HL-60/S4 (cell line): Measurements from ENCODE around the gene SPRED2.

Source experiments
- in situ Hi-C: fragments of 300-500 bp; cut with MboI; formaldehyde crosslinking; loops from 2 replicates; pipeline ENCODE4 v1.14.3; 2022; ENCODE audit warnings: low sequenced_read_pairs

The SPRED2 gene

DNA sequence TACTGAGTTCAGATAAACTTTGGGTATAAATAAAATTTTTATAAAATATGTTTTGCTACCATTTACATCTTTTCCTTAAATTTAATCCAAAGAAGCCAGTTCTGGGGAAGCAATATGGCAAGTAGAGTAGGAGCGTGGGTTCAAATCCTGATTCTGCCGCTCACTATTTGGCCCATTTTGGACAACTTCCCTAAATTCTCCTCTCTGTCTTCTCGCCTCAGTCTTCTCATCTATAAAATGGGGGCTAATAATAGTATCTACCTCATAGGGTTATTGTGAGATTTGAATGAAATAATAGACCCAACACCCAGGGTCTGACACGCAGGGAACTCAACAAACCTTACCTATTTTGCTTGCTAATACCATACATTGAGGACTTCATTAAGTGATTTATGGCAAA, 145.0 kb downstream of the SPRED2 start:
- in situ Hi-C loops: no loop called here

DNA sequence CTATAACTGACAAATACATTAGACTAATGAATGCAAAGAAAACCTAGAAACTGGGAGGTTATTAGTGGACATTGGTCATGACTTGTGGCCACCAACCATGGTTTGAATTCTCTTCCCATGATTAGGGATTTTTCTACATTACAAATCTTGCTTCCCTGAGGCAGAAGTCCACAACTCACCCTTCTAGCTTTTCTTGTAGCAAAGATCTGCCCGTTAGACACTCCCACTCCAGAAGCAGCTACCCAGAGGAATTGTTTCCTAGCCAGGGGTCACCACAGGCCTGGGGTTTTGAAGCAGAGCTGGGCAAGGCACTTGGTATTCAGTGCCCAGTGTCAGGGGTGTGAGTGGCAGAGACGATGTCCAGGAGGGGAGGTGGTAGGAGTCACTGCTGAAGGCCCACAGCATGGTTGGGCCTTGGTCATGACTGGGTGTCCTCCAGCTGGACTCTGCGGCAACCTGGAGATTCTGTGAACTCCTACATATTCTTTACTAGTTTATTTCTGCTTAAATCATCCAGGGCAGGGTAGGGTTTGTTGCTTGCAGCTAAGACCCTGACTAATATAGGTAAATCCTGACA, 149.8 kb downstream of the SPRED2 start:
- in situ Hi-C loops: no loop called here

DNA sequence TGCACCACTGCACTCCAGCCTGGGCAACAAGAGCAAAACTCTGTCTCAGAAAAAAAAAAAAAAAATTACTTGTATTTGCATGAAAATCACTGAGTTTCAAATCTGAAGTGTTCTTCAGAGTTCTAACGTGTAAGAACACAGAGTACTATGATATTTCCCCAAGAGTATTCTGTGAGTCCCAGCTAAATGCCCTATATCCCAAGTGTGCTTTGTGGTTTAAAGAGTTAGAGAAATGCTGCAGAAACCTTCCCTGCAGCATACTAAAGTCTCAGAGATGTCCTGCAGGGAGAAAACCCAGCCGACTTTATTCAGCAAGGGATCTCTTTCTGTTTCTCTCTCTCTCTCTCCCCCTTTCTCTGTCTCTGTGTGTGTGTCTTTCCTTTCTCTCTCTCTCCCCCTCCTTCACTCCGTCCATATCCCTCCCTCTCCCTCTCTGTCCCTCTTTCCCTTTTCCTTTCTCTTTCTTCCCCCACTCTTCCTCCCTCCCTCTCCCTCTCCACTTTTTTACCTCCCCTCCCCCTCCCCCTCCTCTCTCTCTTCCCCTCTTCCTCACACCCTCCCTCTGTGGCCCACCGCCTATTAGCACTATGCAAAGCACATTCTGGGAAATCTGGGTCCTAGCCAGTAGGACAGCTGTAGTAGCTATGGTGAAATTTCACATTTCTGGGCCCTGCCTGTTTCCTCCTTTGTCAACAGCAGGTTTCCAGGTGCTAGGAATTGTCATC, 150.6 kb downstream of the SPRED2 start:
- in situ Hi-C loops: no loop called here

DNA sequence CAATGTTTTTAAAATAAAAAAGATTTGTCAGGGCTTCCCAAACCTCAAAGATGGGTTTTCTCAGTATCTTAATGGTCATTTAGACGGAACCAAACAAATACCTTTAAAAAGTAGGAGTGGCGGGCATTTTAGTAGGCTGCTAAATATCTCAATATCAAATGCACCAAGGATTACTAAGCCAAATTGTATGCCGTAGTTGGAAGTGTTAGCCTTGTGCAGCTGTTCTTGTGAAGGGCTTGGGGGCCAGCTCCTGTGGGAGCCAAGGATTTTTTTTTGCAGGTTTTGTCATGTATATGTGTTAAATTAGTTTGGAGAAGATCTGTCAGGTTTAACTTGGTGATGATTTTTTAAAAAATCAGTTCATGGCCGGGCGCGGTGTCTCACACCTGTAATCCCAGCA, 152.6 kb downstream of the SPRED2 start:
- in situ Hi-C loops: no loop called here

DNA sequence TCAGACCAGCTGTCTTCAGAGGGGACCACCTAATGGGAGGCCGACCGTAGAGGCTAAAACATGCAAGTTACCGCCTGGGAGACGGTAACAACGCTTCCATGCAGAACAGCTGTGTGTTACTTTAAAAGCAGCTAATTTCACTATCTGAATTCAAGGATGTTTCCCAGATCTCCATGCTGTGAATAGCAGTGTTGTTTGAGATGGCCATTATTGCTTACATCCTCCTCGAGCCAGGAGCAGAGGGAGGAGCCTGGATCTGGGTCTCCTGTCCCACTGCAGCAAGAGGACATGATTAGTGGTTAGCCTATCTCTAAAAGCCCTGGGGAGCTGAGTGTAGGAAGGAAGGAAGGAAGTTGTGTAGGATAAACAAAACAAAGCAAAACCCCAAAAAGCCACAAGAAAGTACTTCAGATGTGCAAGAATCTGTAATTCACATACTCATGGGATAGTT, 153.8 kb downstream of the SPRED2 start:
- in situ Hi-C loops: no loop called here

DNA sequence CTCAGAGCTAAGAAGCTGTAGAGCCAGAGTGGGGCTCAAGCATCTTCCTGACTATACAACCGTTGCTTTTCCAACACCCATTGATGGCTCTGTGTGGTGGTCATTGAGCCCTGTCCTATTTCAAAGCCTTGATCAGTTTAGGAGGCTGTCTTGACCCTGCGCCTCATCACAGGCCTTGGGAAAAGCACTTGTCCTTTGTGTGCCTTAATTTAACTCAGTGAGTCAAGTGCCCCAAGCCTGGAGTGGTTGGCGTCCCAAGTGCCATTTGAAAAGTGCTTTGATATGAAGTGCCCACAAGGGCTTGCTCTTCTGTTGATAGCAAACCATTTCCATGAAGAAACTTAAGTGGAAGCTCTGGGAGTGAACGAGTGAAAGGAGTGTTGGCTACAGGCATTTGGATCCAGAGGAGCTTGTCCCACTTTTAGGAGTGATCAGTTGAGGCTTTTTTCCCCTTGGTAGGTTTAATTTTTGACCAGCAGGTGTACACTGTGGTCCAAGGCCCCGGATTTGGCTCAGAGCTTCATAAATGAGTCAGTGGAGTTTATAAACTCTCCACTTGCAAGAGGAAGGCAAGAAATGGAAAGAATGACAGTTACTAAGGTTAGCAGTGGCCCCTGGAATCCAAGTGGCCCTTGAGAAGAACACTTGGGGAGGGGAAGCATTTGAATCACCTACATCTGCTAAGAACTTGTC, 154.5 kb downstream of the SPRED2 start:
- in situ Hi-C loops: no loop called here

DNA sequence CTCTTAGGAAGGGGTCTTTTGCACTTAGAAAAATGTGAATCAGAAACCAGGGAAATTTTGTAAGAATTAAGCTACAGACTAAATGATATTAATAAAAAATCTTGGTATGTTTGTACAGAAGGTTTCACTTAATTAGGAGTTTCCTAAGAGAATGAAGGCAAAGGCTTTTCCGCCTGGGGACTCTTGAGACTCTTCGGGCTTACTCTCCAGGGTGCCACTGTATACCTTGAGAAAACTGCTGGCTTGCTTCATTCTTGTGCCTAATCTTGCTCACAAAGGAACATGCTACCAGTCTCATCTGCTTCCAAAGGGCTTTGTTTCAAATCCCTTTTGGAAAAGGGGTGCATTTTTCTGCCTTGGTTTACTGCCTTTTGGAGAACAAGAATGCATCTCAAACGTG, 155.3 kb downstream of the SPRED2 start:
- in situ Hi-C loops: no loop called here

DNA sequence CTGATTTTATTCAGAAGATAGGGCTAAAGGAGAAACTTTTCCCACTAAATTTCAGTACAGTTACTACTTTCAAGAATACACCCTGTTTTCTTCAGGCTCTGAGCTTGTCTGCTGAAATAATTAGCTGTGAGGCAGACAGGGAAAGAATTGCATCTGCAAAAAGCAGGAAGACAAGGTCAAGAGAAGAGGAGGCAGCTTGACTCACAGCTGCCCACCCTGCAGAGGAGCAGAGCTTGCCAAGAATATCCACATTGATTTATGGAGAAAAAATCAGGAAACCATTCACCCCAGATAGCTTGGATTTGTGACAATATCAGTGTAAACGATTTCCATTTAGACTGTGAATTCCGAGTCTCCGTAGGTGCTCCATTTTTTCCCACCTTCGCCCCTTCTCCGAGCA, 155.8 kb downstream of the SPRED2 start:
- in situ Hi-C loops: no loop called here

DNA sequence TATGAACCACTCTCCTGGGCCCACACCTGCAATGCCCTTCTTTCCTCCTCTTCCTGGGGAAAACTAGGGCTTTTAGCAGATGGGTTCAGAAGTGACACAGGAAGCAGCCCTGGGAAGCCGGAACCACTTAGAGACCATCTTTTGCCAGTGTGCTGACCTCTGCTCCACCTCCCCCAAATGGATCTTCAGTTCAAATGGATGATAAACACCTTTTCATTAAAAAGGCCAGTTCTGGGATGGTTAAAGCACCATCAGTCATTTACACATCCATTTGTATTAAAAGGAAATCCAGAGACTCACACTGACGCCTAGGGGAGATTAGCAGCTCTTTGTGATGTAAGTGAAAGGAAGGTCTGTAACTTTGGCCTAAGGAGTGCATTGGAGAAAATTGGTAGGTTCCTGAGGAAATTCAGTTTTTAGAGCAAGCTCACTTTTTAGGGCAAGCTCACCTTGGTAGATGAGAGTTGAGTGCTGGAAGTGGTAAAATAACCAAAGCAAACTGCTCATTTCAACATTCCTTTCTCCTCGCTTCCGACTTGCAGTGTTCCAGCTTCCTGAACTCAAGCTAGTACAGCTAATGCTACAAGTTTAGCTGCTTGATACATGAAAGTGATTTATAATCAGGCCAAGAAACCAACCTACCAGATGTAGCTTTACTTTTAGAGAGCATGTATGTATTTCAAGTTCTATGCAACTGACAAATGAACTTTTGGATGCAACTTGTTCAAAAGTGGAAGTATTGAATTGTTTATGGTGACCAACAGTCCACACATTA, 157.1 kb downstream of the SPRED2 start:
- in situ Hi-C loops: no loop called here

DNA sequence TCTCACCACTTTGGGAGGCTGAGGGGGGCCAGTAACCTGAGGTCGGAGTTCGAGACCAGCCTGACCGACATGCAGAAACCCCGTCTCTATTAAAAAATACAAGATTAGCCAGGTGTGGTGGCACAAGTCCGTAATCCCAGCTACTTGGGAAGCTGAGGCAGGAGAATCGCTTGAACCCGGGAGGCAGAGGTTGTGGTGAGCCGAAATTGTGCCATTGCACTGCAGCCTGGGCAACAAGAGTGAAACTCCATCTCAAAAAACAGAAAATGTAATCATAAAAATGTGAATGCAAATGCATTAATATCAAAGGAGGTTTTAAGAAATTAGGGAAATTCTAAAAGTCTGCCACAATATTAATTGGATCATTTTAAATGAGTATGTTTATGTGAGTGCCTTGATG, 159.1 kb downstream of the SPRED2 start:
- in situ Hi-C loops: no loop called here

DNA sequence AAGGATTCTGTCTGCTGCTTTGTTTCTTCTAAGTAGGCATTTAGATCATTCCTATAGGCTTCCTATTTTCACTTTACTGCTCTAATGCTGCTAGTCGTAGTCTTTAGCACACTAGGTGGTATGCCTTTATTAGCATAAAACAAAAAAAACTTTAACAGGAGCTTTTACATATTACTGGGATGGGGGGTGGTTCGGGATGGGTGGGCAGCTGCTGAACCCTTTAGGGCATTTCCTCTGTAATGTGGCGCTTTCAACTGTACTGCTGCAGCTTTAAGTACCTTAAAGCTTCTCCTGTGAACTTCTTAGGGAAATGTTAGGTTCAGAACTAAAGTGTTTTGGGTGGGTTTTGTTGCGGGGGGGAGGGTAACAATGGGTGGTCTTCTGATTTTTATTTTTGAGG, 163.4 kb downstream of the SPRED2 start:
- in situ Hi-C loops: loop anchor here (10.0 kb wide), 1 partner anchor 276 kb away; no protein-coding TSS in a partner anchor

DNA sequence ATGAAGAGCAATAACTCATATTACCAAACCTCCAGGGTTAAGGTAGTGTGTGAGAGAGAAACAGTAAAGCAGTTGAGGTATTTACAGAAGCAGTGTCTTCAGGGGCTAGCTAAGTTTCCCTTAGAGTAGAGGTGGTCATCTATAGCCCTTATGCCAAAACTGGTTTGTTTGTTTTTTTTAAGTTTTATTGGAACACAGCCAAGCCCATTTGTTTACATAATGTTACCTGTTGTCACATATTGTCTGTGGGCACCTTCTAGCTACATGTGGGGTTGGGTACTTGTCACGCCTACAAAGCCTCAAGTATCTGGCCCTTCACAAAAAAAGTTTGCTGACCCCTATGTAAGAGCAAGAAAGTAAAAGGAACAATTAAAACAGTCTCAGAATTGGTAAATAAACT, 165.4 kb downstream of the SPRED2 start:
- in situ Hi-C loops: loop anchor here (10.0 kb wide), 1 partner anchor 278 kb away; no protein-coding TSS in a partner anchor

DNA sequence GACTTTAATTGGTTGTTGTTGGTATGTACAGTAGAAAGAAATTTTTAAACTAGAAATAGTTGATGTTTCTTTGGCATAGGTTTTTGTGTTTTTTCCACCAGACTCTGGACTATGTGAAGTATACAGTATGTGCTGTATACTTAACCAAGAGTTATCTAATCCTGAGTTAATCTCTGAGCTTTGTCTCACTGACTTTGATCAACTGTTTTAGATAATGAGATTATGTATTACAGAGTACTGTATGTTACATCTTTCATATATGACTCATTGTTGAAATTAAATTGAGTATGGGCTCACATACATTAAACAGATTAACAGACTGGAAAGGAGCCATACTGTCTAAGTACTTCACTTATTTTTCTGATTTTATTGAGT, 166.7 kb downstream of the SPRED2 start:
- in situ Hi-C loops: loop anchor here (10.0 kb wide), 1 partner anchor 279 kb away; no protein-coding TSS in a partner anchor

DNA sequence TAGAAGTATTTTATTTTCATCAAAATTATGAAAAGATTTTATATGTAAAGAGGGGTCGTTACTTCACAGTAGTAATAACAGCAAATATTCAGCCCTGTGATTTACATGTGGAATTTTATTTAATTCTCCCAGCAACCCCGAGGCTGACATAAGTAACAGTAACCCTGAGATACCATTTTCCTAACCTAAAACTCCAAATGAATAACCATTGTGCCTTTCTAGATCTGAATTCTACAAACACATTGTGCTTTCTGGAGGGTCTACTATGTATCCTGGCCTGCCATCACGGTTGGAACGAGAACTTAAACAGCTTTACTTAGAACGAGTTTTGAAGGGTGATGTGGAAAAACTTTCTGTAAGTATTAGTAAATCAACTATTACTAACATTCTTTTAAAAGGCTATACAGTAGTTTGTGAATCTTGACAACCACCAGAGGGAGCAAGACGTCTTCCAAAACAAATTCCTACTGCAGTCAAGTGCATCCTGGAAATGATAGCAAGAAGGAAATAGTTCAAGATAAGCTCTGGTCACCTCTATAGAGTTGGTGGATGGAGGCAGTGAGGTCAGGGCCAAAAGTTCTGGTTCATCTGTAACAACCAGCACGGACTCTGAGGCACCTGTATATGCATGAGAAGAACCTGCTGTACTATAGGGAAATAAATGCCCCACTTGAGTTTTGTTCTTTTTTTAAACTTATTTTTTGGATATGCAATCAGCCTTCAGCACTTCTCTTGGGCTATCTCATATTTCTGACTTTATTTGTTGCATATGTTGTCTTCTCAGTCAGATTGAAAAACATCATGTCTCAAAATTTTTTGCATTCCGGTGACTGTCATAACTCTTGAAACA, 167.4 kb downstream of the SPRED2 start:
- in situ Hi-C loops: loop anchor here (10.0 kb wide), 1 partner anchor 280 kb away; no protein-coding TSS in a partner anchor

DNA sequence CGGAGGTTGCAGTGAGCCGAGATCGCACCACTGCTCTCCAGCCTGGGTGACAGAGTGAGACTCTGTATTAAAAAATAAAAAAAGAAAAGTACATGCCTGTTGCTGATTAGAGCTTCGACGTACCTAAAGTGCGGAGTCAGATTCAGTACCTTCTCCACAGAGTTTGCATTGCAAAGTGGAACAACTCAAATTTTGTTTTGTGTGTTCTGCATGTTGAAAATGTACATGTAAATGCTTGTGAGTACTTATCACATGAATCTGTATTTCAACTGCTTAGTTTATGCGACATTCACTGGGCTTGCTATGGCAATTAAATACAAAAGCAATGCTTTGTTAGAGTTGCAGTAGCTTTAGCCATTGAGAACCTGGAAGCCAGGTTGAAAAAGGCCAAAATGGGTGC, 168.4 kb downstream of the SPRED2 start:
- in situ Hi-C loops: loop anchor here (10.0 kb wide), 1 partner anchor 281 kb away; no protein-coding TSS in a partner anchor

DNA sequence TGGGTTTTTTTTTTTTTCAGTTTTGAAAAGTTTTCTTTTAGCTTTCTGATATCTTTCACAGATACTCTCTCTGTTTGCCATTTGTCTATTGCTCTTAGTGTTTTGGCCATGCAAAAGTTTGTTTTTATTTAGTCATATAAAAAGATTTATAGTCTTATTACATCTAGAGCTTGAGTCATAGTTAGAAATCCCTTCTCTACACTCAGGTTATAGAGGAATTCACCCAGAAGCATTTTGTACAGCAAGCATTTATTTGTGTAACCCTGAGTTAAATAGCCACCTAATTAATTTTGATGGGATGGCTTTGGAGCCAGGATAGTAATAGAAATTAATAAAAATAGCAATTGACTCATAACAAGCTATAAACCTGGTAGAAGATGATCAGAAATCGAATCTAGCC, 169.1 kb downstream of the SPRED2 start:
- in situ Hi-C loops: loop anchor here (10.0 kb wide), 1 partner anchor 282 kb away; no protein-coding TSS in a partner anchor

DNA sequence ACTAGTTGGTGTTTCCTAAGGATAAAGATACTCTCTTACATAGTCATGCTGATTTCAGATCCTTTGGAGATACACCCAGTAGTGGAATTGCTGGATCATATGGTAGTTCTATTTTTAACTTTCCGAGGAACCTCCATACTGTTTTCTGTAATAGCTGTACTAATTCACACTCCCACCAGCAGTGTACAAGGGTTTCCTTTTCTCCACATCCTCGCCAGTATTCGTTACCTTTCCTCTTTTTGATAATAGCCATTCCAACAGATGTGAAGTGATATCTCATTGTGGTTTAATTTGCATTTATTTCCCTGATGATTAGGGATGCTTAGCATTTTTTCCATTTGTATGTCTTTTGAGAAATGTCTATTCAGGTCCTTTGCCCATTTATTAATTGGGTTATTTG, 170.7 kb downstream of the SPRED2 start:
- in situ Hi-C loops: loop anchor here (10.0 kb wide), 1 partner anchor 283 kb away; no protein-coding TSS in a partner anchor
